SJCRH30 (cell line): ENCODE data around the gene NKX6-2. TPM values are rescaled to one million over a fixed set of nuclear protein-coding genes. Genes with fewer than 3 reads are reported as not detected.
"Not testable (repeated sequence)": the region's sequence is repeated elsewhere in the genome, so short reads cannot be mapped to it uniquely, and the experiment has no call there.

Experiments
- DNase-seq, 2 experiments: peaks; one replicate each; pipeline ENCODE4 v3.0.0-alpha.2; 2015 to 2020
- H3K27ac ChIP-seq: fragments of 250-450 bp; sonication (Bioruptor Pico); 2 replicates; pipeline ENCODE4 v1.5.1; 2020; ENCODE audit warnings: mild to moderate bottlenecking, moderate library complexity
- H3K27me3 ChIP-seq: fragments of 250-450 bp; sonication (Bioruptor Pico); 2 replicates; pipeline ENCODE4 v1.5.1; 2020; ENCODE audit warnings: mild to moderate bottlenecking, moderate library complexity
- H3K36me3 ChIP-seq: fragments of 250-450 bp; sonication (Bioruptor Pico); 2 replicates; pipeline ENCODE4 v1.5.1; 2020; ENCODE audit warnings: mild to moderate bottlenecking, moderate library complexity
- H3K4me1 ChIP-seq: fragments of 250-450 bp; sonication (Bioruptor Pico); 2 replicates; pipeline ENCODE4 v1.5.1; 2020; ENCODE audit warnings: mild to moderate bottlenecking, moderate library complexity
- H3K4me3 ChIP-seq: fragments of 250-450 bp; sonication (Bioruptor Pico); 2 replicates; pipeline ENCODE4 v1.5.1; 2020; ENCODE audit warnings: mild to moderate bottlenecking, moderate library complexity
- H3K9me3 ChIP-seq: fragments of 250-450 bp; sonication (Bioruptor Pico); replicated peaks from 2 replicates; pipeline ENCODE4 v1.5.1; 2020; ENCODE audit warnings: mild to moderate bottlenecking, moderate library complexity
- total RNA-seq: library from RNA; depleted of rRNA; stranded (reverse); fragments of >200 nt; shearing (Covaris generic); gene quantifications from 2 replicates; pipeline ENCODE4 v1.2.3, GENCODE V29; 2014; rRNA removed

NKX6-2 gene
- total RNA-seq: not detected in 2 replicates

DNA sequence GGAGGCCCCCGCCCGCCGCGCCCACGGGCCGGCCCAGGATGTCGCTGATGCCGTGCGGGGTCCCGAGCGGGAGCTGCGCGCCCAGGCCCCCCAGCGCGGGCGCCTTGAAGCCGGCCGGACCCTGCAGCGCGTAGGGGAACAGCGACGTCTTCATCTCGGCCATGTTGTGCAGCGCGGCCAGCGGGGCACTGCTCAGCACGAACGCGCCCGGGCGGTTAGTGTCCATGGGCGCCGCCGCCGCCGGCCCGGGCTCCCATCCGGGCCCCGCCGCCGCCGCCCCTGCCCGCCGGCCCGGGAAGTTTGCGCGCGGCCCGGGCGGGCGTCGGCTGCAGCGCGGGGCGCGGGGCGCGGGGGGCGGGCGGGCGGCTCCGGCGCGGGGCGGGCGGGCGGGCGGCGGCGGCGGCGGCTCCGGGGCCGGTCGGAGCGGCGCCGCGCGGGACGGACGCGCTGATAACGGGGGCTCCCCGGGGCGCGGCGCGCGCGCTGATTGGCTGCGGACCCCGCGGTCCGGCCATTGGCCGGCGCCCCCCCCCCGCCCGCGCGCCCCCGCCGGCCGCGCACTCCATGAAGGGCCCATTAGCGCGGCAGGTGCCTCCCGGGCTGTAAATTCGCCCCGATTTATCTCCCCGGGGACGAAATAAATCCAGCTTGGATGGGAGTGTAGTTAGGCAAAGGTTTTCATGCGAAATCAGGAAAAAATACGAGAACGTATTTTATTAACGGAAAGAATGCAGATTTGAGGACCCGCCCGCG, at the start of gene NKX6-2:
Gene NKX6-2, minus strand, starts transcription at position 425 of the 753 bp plus-strand sequence. Its CDS starts 199 bp downstream, at position 226.
- no peak for DNase-seq
- H3K27me3 ChIP-seq: no peaks in the 10 kb centered on the region
- H3K4me3 ChIP-seq: no peak within 1 kb of the TSS
- no peak within 1 kb of the TSS for H3K27ac ChIP-seq
- H3K4me1 ChIP-seq: no peaks in the 10 kb centered on the region
- no peaks in the 10 kb centered on the region; the same call in 1 of the 2 replicates for H3K36me3 ChIP-seq
- no peaks in the 10 kb centered on the region for H3K9me3 ChIP-seq

DNA sequence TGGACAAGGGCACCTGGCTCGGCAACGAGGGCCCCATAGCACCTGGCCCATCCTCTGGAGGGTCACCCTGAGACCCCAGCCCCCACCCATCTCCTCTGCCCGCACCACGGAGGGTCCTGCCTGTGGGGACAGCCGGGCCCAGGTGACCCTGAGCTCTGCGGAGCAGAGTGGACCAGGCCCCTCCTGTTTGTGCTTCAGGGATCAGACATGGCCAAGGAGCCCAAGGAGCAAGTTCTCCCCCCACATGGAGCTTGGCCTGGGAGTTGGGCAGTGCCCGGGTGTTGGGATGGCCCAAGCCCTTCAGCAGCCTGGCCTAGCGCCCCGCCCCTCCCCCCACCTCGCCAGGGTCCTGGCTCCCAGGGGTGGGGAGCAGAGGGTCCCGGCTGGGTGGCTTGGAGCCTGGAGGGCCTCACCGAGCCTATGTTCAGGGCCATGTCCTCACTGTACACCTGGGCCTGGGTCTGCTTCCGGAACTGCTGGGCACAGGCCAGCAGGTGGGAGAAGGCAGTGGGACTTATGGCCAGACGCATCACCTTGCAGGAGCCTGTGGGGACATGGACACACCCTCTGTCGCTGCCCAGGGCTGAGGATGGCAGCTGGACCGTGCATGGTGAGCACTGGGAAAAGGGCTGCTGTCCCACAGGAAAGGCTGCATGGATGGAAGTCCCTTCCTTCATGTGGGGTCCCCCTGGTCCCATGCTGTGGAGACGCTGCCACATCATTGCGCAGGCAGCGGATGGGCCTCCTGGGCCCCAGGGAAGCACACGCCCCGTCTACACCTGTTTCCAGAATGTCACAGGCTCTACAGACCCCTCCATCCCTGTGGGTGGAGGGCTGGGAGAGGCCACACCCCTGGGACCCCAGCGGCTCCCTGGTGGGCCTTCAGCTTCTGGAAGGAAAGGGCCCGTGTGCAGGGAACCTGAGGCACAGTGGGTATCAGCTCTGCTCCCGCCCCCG, 49.2 kb upstream of the NKX6-2 start:
- no peak overlapping the region for H3K4me3 ChIP-seq
- DNase-seq: peak in 1 of 2 experiments; percentile 4
- H3K27me3 ChIP-seq: no peaks in the 10 kb centered on the region

GRCh38 chr10:132834311-132834761, 48.4 kb upstream of the NKX6-2 start:
- Histone ChIP-seq H3K4me3 (no peak overlapping the region), H3K9me3 (no peaks in the 10 kb centered on the region), H3K27me3 (no peaks in the 10 kb centered on the region), H3K4me1 (no peaks in the 10 kb centered on the region; the same call in 1 of the 2 replicates), H3K27ac (no peak overlapping the region), H3K36me3 (no peaks in the 10 kb centered on the region)
- DNase-seq: no peak

More for the DNA sequence above, 49.2 kb upstream of the NKX6-2 start:
- H3K9me3 ChIP-seq: no peaks in the 10 kb centered on the region
- H3K36me3 ChIP-seq: no peaks in the 10 kb centered on the region
- no peaks in the 10 kb centered on the region; the same call in 1 of the 2 replicates for H3K4me1 ChIP-seq
- H3K27ac ChIP-seq: no peak overlapping the region

- Histone ChIP-seq H3K4me1 (no peaks in the 10 kb centered on the region; the same call in 1 of the 2 replicates), H3K36me3 (no peaks in the 10 kb centered on the region), H3K27ac (no peak overlapping the region), H3K27me3 (no peaks in the 10 kb centered on the region), H3K9me3 (no peaks in the 10 kb centered on the region), H3K4me3 (no peak overlapping the region)
- no peak for DNase-seq
These were observed 47.6 kb upstream of the NKX6-2 start for GRCh38 chr10:132833421-132834111.

DNA sequence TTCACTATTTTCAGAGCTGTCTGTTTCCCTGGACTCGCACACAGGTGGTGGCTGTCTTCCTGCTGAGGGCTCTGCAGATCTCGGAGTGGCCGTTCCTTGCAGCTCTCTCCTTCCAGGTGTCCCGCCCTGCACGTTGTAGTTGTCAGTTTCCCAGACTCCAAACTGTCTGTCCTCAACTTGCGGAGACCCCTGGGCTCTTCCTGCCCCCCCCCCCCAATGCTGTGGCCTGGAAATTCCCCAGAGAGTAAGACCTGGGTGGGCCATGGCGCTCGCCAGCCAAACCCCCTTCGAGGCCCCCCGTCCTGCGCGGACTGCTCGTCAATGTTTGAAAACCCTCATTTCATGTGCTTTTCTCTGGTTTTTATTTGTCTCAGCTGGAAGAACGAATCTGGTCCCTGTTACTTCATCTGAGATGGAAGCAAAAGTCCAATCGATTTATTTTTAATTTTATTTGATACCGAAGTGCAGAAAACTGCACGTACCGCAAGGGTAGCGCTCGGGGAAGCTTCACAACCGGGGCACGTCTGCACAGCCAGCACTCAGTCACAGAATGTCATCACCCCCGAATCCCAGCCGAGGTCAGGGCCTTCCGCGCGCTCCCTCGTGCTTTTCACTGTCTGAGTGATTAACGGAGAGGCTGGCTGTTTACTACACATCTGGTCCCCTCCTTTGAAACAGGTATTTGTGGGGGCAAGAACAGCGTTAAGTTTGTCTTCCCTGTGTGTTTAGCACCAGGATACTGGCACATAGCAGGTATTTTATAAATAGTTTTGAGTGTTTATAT, 46.4 kb upstream of the NKX6-2 start:
- Histone ChIP-seq H3K36me3 (no peaks in the 10 kb centered on the region), H3K27me3 (no peaks in the 10 kb centered on the region), H3K9me3 (no peaks in the 10 kb centered on the region), H3K4me1 (no peaks in the 10 kb centered on the region; the same call in 1 of the 2 replicates), H3K27ac (no peak overlapping the region), H3K4me3 (no peak overlapping the region)
- DNase-seq: no peak

DNA sequence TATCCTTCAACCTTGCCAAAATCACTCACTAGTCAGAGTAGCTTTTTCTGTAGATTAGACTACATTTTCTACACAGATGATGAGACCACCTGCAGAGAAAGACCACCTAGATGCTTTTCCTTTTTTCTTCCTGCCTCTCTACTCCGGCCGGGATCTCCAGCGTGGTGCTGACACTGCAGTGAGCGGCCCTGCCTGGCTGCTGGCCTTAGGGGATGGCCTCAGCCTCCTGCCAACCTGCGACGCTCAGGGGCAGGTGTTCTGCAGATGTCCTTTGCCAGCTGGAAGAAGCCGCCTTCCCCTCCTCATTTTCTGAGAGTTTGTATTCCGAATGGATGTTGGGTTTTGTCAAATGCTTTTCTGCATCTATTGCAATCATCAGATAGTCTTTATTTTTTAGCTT, 43.5 kb upstream of the NKX6-2 start:
- Histone ChIP-seq H3K4me1 (no peaks in the 10 kb centered on the region), H3K27me3 (no peaks in the 10 kb centered on the region), H3K4me3 (no peak overlapping the region), H3K9me3 (no peaks in the 10 kb centered on the region), H3K36me3 (no peaks in the 10 kb centered on the region), H3K27ac (no peak overlapping the region)
- no peak for DNase-seq

DNA sequence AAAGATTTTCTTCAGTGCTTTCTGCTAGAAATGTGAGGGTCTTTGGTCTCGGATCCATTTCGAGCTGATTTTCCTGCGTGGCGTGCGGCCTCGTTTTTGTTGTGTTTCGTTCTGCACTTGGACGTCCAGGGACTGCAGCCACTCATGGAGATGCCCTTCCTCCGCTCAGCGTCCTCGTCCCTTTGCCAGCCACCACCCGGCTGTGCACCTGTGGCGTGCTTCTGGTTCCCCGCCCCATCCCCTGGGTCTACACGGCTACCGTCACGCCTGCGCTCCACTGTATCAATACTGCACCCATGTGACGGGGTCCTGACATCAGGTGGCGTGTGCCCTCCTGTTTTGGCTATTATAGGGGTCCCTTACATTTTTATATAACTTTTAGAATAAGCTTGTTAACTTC, 42.7 kb upstream of the NKX6-2 start:
- Histone ChIP-seq H3K27ac (no peak overlapping the region), H3K4me1 (no peaks in the 10 kb centered on the region), H3K9me3 (no peaks in the 10 kb centered on the region), H3K36me3 (no peaks in the 10 kb centered on the region), H3K4me3 (no peak overlapping the region), H3K27me3 (no peaks in the 10 kb centered on the region)
- no peak for DNase-seq

- no peaks in the 10 kb centered on the region for H3K36me3 ChIP-seq
- no peaks in the 10 kb centered on the region for H3K9me3 ChIP-seq
- H3K4me3 ChIP-seq: no peak overlapping the region
- DNase-seq: no peak
- H3K4me1 ChIP-seq: no peaks in the 10 kb centered on the region
- H3K27me3 ChIP-seq: no peaks in the 10 kb centered on the region
- no peak overlapping the region for H3K27ac ChIP-seq
These were observed 42.1 kb upstream of the NKX6-2 start for GRCh38 chr10:132827861-132828539.

DNA sequence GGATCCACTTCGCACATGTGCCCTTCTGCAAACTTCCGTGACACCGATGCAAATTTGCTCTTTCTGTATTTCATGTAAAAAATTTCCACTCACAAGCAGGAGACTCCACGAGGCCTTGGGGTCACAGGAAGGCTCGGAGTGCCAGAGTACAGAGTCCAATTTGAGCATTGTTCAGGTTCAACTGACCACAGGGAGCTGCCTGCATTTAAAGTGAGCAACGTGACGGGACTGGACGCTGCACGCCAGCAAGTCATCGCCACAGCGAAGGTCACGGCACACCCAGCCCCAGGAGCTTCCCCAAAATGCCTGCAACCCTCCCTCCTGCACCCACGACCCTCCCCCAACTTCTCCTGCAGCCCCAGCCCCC, 41.5 kb upstream of the NKX6-2 start:
- no peaks in the 10 kb centered on the region for H3K4me1 ChIP-seq
- no peaks in the 10 kb centered on the region for H3K27me3 ChIP-seq
- no peak overlapping the region for H3K4me3 ChIP-seq
- no peak for DNase-seq
- H3K9me3 ChIP-seq: no peaks in the 10 kb centered on the region
- H3K36me3 ChIP-seq: no peaks in the 10 kb centered on the region
- H3K27ac ChIP-seq: no peak overlapping the region

DNA sequence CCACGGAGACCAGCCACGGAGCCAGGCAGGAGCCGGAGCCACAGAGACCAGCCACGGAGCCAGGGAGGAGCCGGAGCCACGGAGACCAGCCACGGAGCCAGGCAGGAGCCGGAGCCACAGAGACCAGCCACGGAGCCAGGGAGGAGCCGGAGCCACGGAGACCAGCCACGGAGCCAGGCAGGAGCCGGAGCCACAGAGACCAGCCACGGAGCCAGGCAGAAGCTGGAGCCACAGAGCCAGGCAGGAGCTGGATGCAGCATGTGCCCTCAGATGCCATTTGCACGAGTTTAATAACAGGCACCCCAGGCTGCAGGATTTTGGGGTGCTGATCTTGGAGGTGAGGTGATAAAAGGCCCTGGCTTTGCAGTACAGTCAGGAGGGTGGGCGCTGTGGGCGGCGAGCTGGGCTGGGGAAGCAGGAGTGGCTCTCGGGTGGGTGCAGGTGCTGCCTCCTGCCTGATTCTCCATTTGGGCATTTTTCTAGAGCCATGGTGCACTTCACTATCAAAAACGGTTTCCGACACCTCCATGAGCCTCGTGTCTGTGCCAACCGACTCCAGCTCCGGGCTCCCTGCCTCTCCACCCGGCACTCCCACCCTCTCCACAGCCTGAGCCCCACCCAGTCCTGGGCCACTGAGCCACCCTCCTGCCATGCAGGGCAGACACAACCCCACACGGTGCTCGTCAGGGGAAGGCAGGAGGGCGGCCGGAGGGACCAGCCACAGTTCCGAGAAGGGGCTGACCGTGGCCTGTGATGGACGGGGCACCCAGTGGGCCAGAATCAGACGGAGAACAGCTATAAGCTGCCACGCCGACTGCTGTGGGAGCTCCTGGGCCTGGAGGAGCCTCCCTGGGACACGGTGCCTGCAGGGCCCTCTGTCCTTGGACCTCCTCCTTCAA, 40.8 kb upstream of the NKX6-2 start:
- Histone ChIP-seq H3K9me3 (no peaks in the 10 kb centered on the region), H3K4me1 (no peaks in the 10 kb centered on the region), H3K4me3 (no peak overlapping the region), H3K27me3 (no peaks in the 10 kb centered on the region), H3K27ac (no peak overlapping the region), H3K36me3 (no peaks in the 10 kb centered on the region)
- DNase-seq: no peak

- DNase-seq, H3K9me3 ChIP-seq, H3K4me1 ChIP-seq, H3K27ac ChIP-seq, H3K36me3 ChIP-seq, H3K27me3 ChIP-seq, H3K4me3 ChIP-seq: not testable (repeated sequence)
These were observed 40.0 kb upstream of the NKX6-2 start for GRCh38 chr10:132825783-132826523.

GRCh38 chr10:132820056-132820455, 34.1 kb upstream of the NKX6-2 start:
- H3K27me3 ChIP-seq: no peaks in the 10 kb centered on the region

More at GRCh38 chr10:132820056-132820455, 34.1 kb upstream of the NKX6-2 start:
- H3K27ac ChIP-seq: no peak overlapping the region
- no peaks in the 10 kb centered on the region for H3K36me3 ChIP-seq
- no peak for DNase-seq
- no peak overlapping the region for H3K4me3 ChIP-seq
- H3K4me1 ChIP-seq: no peaks in the 10 kb centered on the region
- no peaks in the 10 kb centered on the region for H3K9me3 ChIP-seq
